ENCODE results near the gene AMFR.

AMFR gene

GRCh38 chr16:56362706-56363105, 62.6 kb downstream of the AMFR start:
- DNase-seq (ENCODE audit: low read depth): no peak

- DNase-seq (ENCODE audit: low read depth): no peak
Observed at GRCh38 chr16:56362057-56362655, 63.2 kb downstream of the AMFR start.

GRCh38 chr16:56360117-56361008, 65.0 kb downstream of the AMFR start:
- DNase-seq (ENCODE audit: low read depth): no peak

DNA sequence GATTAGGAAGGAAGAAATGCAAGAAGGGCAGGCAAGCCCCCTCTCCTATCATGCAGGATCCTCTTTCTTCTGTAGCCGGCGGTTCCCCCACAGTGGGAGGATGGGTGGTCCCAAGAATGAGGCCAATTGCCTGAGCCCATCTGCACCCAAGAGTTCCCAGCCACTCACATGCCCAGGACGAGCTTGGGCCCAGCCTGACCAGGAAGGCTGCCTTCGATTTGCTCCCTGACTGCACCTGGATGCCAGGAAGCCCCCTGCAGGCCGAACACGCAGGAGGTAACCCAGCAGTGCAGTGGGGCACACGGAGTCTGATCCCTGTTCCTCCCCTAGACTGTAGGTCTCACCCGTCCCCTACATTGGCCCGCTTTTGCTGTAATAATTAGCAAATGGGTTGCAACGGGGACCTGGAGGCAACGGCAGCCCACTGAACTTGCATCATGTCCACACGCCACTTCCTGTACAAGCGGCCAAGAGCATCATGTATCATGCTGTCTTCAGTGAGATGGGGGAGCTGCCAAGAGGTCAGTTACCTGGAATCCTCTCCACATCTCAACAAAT, 67.5 kb downstream of the AMFR start:
- DNase-seq (ENCODE audit: low read depth): no peak

DNA sequence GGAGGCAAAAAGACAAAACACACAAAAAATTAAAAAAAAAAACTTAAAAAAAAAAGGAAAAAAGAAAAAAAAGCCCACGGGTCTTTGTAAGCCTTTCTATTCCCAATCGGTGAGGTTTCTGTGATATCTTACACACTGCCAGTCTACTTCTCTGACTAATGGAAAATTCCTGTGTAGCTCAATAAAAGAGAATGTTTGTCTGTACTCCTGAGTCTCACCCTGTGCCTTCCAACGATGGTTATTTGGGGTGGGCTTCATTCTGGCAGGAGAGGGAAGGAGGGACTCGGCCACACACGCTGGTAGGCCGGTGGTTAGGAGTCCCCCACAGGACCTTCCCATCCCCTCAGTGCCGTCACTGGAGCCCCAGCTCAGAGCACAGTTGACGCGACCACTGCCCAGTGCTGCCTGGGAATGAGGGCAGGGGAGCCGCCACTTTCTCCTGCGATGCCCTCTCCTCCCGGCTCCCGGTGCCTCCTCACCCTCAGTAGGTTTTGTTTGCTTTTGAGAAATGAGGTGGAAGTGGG, 68.0 kb downstream of the AMFR start:
- DNase-seq (ENCODE audit: low read depth): no peak

- DNase-seq (ENCODE audit: low read depth): peak; percentile 17
Observed at GRCh38 chr16:56356276-56357240, 68.8 kb downstream of the AMFR start.

DNA sequence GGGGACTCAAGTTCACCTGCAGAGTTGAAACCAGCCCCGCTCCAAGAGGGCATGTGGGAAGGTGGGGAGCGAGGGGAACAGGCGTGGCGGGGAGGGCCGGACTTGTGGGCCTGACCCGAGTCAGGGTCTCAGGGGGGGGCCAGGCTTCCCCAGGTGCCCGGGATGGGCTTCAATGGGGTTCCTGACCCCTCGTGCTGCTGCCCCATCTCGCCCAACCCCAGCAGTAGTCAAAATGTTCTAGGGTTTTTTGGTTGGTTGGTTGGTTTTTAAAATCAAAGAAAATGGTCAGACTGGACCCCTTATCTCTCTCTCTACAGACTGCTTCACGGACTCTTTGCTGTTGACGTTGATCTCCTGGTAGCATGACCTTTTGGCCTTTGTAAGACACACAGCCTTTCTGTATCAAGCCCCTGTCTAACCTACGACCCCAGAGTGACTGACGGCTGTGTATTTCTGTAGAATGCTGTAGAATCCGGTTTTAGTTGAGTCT, 69.5 kb downstream of the AMFR start:
- no peak for DNase-seq (ENCODE audit: low read depth)

DNA sequence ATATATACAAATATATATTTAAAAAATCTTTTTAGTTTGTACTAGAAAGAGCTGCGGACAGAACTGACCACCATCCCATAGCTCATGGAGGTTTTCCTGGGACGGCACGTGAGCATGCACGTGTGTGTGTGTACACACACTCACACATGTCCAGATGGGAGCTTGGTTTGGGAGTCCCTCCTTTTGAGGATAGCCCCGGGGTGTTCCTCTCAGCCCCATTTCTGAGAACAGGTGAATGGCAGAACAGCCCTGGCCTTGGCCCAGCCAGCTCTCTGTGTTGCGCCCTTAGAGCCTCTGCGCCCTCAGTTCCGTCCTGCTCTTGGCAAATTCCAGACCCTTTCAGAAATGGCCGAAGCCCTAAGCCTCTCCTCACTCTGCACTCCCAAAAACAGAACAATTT, 70.1 kb downstream of the AMFR start:
- DNase-seq (ENCODE audit: low read depth): no peak

DNA sequence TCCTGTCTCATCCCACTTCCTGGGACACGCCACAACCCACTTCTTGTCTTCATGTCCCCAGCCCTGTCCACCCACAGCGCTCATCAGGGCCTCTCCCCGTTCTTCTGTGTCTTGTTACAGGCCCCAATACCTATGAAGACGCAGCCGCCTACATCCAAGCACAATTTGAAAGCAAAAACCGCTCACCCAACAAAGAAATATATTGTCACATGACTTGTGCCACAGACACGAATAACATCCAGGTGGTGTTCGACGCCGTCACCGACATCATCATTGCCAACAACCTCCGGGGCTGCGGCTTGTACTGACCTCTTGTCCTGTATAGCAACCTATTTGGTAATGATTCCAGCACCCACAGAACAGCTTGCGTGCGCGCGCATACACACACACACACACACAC, 70.6 kb downstream of the AMFR start:
- DNase-seq (ENCODE audit: low read depth): no peak

- DNase-seq (ENCODE audit: low read depth): no peak
Observed at GRCh38 chr16:56354016-56354415, 71.3 kb downstream of the AMFR start.

GRCh38 chr16:56353054-56353921, 72.1 kb downstream of the AMFR start:
- no peak for DNase-seq (ENCODE audit: low read depth)

DNA sequence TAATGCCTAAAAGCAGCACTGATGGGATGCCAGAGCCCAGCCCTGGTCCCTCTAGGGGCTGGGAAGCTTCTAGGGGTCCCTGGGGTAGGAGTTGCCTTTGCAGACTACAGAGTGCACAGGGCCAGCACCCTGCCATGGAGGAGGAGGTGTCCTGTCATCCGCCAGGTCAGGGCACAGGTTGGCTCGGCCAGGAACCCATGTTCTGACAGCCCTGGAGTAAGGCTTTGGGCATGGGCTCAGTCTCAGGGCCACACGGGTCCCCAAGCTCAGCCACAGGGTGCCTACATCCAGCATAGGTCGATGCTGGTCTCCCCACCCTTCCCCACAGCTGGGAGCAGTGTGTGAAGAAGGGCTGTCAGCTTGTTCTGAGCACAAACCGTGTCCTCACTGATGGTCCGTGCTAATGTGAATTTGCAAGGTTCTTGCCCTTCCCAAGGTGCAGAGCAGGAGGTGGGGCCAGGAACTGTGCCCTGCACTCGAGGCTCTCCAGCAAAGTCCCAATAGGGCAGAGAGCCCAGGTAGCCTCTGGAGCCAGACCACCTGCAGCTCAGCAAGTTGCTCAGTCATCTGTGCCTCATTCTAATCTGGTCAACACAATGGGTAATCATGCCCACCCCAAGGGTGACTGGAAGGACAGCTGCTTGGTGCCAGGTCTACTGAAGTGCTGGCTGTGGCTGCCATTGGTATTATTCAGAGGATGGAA, 72.8 kb downstream of the AMFR start:
- no peak for DNase-seq (ENCODE audit: low read depth)

DNA sequence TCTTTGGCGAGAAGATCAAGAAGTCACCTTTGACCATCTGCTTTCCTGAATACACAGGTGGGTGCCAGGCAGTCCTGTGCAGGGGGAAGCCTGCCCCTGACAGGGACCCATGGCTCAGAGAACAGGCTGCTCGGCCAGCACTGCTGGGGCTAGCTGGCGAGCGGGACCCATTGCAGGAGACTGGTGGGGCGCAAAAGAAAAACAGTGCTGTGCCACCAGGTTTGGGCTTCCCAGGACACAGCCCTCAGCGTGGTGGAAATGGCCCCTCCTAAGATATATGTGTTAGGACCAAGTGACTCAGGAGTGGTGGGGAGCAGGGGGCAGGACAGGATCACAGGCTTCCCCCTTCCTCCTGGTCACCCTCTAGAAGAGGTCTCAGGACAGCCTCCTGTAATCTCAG, 73.9 kb downstream of the AMFR start:
- DNase-seq (ENCODE audit: low read depth): no peak

DNA sequence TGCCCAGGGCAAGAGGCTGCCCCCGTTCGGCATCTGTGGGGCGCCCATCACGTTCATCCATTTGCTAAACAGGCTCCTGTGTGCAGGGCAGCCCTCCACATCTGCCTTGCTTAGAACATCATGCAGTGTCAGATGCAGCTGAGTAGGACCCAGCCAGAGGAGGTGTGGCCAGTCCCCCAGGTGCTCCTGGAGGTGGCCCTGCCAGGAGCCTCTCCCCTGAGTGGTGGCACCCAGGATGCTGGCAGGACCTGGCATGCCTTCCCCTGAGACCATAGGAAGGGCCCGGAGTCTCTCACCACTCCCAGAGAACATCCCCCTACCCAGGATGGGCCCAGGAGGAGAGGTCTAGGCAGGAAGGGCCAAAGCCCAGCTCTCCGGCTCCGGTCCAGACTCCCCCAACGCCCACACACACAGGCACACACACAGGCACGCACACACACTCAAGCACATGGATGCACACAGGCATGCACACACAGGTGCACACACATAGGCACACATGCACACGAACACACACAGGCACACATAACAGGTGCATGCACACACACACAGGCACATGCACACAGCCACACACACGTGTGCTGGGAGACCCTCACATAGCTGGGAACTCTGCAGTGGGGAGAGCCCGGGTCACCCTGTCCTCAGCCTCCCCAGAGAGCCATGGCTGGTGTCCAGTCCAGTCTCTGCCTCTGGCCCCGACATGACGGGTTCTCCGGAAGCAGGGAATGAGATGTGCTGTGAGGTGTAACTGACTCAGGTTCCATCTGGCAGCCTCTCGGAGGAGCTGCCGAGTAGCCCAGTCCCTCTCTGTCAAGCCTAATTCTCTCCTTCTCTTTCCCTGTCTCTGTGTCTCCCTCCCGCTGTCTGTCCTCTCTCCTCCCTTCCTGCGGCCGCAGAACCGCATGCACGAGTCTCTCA, 74.6 kb downstream of the AMFR start:
- no peak for DNase-seq (ENCODE audit: low read depth)

DNA sequence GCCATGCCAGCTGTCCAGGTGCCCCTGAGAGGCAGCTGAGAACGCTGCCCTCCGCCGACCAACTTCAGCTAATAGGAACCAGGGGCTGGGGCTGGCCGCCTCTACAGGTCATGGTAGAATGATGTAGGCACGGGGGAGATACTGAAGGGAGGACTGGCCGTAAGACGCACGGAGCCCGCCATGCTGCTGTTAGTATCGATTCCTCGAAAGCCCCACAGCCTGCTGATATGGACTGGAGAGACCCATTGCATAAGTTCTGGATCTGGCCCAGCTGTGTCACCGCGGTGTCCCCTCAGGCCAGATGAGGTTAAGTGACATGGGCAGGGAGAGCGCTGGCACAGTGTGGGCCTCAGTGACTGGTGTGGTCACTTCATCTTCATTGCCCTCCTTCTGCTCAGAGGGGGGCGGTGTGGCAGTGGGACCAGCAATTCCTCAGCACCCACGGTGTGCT, 75.6 kb downstream of the AMFR start:
- no peak for DNase-seq (ENCODE audit: low read depth)

DNA sequence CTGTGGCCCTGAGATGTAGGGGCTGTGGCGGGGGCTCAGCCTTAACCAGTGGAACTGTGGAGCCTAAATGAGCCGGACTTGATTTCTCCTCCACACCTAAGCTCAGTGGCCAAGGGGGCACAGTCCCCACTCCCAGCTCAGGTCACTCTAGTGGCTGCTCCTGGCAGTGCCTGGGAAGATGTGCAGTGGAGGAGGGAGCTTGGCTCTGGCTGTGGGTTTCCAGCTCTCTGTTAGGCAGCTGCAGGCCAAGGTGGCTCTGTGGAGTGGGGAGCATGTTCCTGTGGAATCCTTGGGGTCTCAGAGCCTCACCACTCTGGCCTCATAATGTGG, 76.3 kb downstream of the AMFR start:
- DNase-seq (ENCODE audit: low read depth): no peak

- no peak for DNase-seq (ENCODE audit: low read depth)
Observed at GRCh38 chr16:56348168-56349085, 76.9 kb downstream of the AMFR start.

GRCh38 chr16:56347670-56348069, 77.7 kb downstream of the AMFR start:
- DNase-seq (ENCODE audit: low read depth): no peak

Data from stimulated activated CD8-positive, alpha-beta memory T cell treated with anti-CD3 and anti-CD28 coated beads, Interleukin-4, amount 100 ng/mL, for 24 hours (primary cell).